GM21381 (cell line): ENCODE data around the gene NRG3.

ENCODE experiments used
- ATAC-seq: cut with Tn5 transposase; IDR thresholded peaks from one replicate; pipeline ENCODE4 v1.9.1; 2021; ENCODE audit warnings: mild to moderate bottlenecking, moderate library complexity; ENCODE audit not compliant: unreplicated experiment

NRG3 gene

GRCh38 chr10:82757901-82758300, 882.9 kb downstream of the NRG3 start:
- no peak for ATAC-seq

GRCh38 chr10:82759050-82759449, 884.1 kb downstream of the NRG3 start:
- ATAC-seq: no peak

GRCh38 chr10:82762641-82763040, 887.6 kb downstream of the NRG3 start:
- ATAC-seq: no peak

- no peak for ATAC-seq
Measured at GRCh38 chr10:82768040-82768439, 893.0 kb downstream of the NRG3 start.

- ATAC-seq: no peak
Measured at GRCh38 chr10:82778908-82779307, 903.9 kb downstream of the NRG3 start.

GRCh38 chr10:82796510-82796909, 921.5 kb downstream of the NRG3 start:
- ATAC-seq: no peak

- ATAC-seq: no peak
Measured at GRCh38 chr10:82801289-82801688, 926.3 kb downstream of the NRG3 start.

- ATAC-seq: no peak
Measured at GRCh38 chr10:82811621-82812020, 936.6 kb downstream of the NRG3 start.

GRCh38 chr10:82813856-82814255, 938.9 kb downstream of the NRG3 start:
- ATAC-seq: no peak

- ATAC-seq: no peak
Measured at GRCh38 chr10:82814635-82815034, 939.6 kb downstream of the NRG3 start.

GRCh38 chr10:82815680-82816079, 940.7 kb downstream of the NRG3 start:
- no peak for ATAC-seq

- ATAC-seq: no peak
Measured at GRCh38 chr10:82817676-82818422, 942.9 kb downstream of the NRG3 start.

GRCh38 chr10:82821043-82821442, 946.0 kb downstream of the NRG3 start:
- no peak for ATAC-seq

GRCh38 chr10:82826132-82826531, 951.1 kb downstream of the NRG3 start:
- no peak for ATAC-seq

- no peak for ATAC-seq
Measured at GRCh38 chr10:82827901-82828300, 952.9 kb downstream of the NRG3 start.

GRCh38 chr10:82847242-82847641, 972.2 kb downstream of the NRG3 start:
- ATAC-seq: no peak

- no peak for ATAC-seq
Measured at GRCh38 chr10:82850191-82850590, 975.2 kb downstream of the NRG3 start.

GRCh38 chr10:82856957-82857613, 982.1 kb downstream of the NRG3 start:
- no peak for ATAC-seq

GRCh38 chr10:82861889-82862288, 986.9 kb downstream of the NRG3 start:
- ATAC-seq: no peak

- ATAC-seq: no peak
Measured at GRCh38 chr10:82865366-82865765, 990.4 kb downstream of the NRG3 start.

- ATAC-seq: no peak
Measured at GRCh38 chr10:82866424-82867020, 991.5 kb downstream of the NRG3 start.

GRCh38 chr10:82867056-82867455, 992.1 kb downstream of the NRG3 start:
- ATAC-seq: no peak
